ENCODE data around the gene DNASE1L3. TPM values are rescaled to one million over a fixed set of nuclear protein-coding genes. Genes with fewer than 3 reads are reported as not detected.

The DNASE1L3 gene
- total and polyA plus RNA-seq, 2 of the 4 experiments (the other 2 are of a cell fraction), result not detected

- H3K9me3 ChIP-seq (ENCODE audit: control insufficient read depth, insufficient read depth, low read length), result no peaks in the 10 kb centered on the region
- H2BK120ac ChIP-seq (ENCODE audit: low read depth, low read length), result no peak overlapping the region
- no peaks in the 10 kb centered on the region for H3K27me3 ChIP-seq (ENCODE audit: control insufficient read depth, insufficient read depth, low read length)
- no peak overlapping the region for H3K4ac ChIP-seq (ENCODE audit: low read depth, low read length)
- no peak overlapping the region for H3K56ac ChIP-seq (ENCODE audit: extremely low read depth, insufficient read depth, low read length)
- H3K14ac ChIP-seq (replicated peaks; ENCODE audit: low read depth, low read length), result no peak overlapping the region
- no peak overlapping the region for H3K27ac ChIP-seq (ENCODE audit: insufficient read depth, low read length)
- intact Hi-C loops (cut with micrococcal nuclease), result no loop called here
- no peak overlapping the region for H2BK15ac ChIP-seq (ENCODE audit: low read depth, low read length)
- no peak overlapping the region for H4K91ac ChIP-seq (ENCODE audit: insufficient read depth, low read depth, low read length)
- no peak for TF ChIP-seq ELK1 (IDR thresholded peaks at IDR 0.05; ENCODE audit: borderline replicate concordance, low read depth, low read length)
- no peak for TF ChIP-seq NFE2L2 (IDR thresholded peaks at IDR 0.05; ENCODE audit: low read depth, low read length)
- no peak for TF ChIP-seq CTCF (conservative IDR thresholded peaks at IDR 0.05; ENCODE audit: low read depth, low read length)
- no peak for TF ChIP-seq FOS (IDR thresholded peaks at IDR 0.05; ENCODE audit: low read depth, low read length)
- no peak for TF ChIP-seq RCOR1 (IDR thresholded peaks at IDR 0.05; ENCODE audit: insufficient replicate concordance, low read length)
- no peak for TF ChIP-seq MXI1 (IDR thresholded peaks at IDR 0.05; ENCODE audit: borderline replicate concordance, low read depth, low read length)
- no peak for TF ChIP-seq USF2 (IDR thresholded peaks at IDR 0.05; ENCODE audit: low read depth, low read length)
- TF ChIP-seq RAD21 (IDR thresholded peaks at IDR 0.05; ENCODE audit: low read length), result no peak
- no peak for TF ChIP-seq MAZ (IDR thresholded peaks at IDR 0.05; ENCODE audit: borderline replicate concordance, low read depth, low read length)
- TF ChIP-seq MAFK (IDR thresholded peaks at IDR 0.05; ENCODE audit: low read depth, low read length), result no peak
- TF ChIP-seq POLR2A (IDR thresholded peaks at IDR 0.05; ENCODE audit: low read depth, low read length), result no peak
- TF ChIP-seq SMC3 (IDR thresholded peaks at IDR 0.05; ENCODE audit: low read depth, low read length), result no peak
- no peak for TF ChIP-seq RFX5 (IDR thresholded peaks at IDR 0.05; ENCODE audit: low read depth, low read length)
- TF ChIP-seq CHD1 (IDR thresholded peaks at IDR 0.05; ENCODE audit: low read depth, low read length), result no peak
- no peak for TF ChIP-seq CEBPB (IDR thresholded peaks at IDR 0.05; ENCODE audit: low read depth, low read length)
- TF ChIP-seq BHLHE40 (IDR thresholded peaks at IDR 0.05; ENCODE audit: low read depth, low read length), result no peak
- ChIA-PET CTCF (no interaction called here), POLR2A (ENCODE audit: unreplicated experiment) (no interaction called here)
- no peak overlapping the region for H3K4me3 ChIP-seq (ENCODE audit: insufficient read depth, low read depth, low read length)
- no peak overlapping the region for H2AFZ ChIP-seq (replicated peaks; ENCODE audit: low read length, poor library complexity)
- H3K23ac ChIP-seq (ENCODE audit: low read depth, low read length), result no peak overlapping the region
- ATAC-seq (ENCODE audit: low read depth) (no peak), DNase-seq (no peak)
- dilution Hi-C loops (cut with HindIII; ENCODE audit: low sequenced_read_pairs, unreplicated experiment), result no loop called here
- peaks cover 9% of the 10 kb centered on the region for H3K9me1 ChIP-seq (ENCODE audit: insufficient read depth, low read length)
- no peak overlapping the region for H2AK5ac ChIP-seq (ENCODE audit: low read depth, low read length)
- no peak overlapping the region for H3K9ac ChIP-seq (ENCODE audit: low read depth, low read length)
- peaks cover 5% of the 10 kb centered on the region; the same call in 1 of the 2 replicates for H4K20me1 ChIP-seq (ENCODE audit: insufficient read depth, low read length)
- no peak overlapping the region for H4K5ac ChIP-seq (ENCODE audit: low read depth, low read length)
- no CpG with 5 or more reads among the region's 4 CpGs for WGBS, 2 experiments (ENCODE audit: extremely low coverage in 2 of 2, insufficient read length in 1 of 2)
- no peak overlapping the region for H2BK5ac ChIP-seq (ENCODE audit: low read depth, low read length, poor library complexity, severe bottlenecking)
- H3K4me1 ChIP-seq (ENCODE audit: control insufficient read depth, insufficient read depth, low read length), result peaks cover 11% of the 10 kb centered on the region
- H3K4me2 ChIP-seq (ENCODE audit: low read depth, low read length), result no peak overlapping the region
- peaks cover 8% of the 10 kb centered on the region for H3K36me3 ChIP-seq (ENCODE audit: control insufficient read depth, insufficient read depth, low read length)
- H2AK9ac ChIP-seq (replicated peaks; ENCODE audit: low read depth, low read length, poor library complexity), result no peak overlapping the region
- H3K79me1 ChIP-seq (ENCODE audit: low read depth in 1 of 2, low read length in 2 of 2), result no peaks in the 10 kb centered on the region
- in situ Hi-C loops (cut with MboI; ENCODE audit: low sequenced_read_pairs), result no loop called here
- no peak overlapping the region for H4K8ac ChIP-seq (ENCODE audit: low read depth in 2 of 2, low read length in 2 of 2)
- H3K18ac ChIP-seq (ENCODE audit: low read depth, low read length), result no peak overlapping the region
- H2BK20ac ChIP-seq (ENCODE audit: low read depth, low read length), result no peak overlapping the region
- no TSS peak for BruUV-seq (replicated peaks)
Observed at GRCh38 chr3:58256511-58256910, 45.7 kb upstream of the DNASE1L3 start.

All from IMR-90 (cell line).